Cardiac fibroblast (primary cell): ENCODE measurements around the gene GRIK3.

Experiments used
- DNase-seq, 2 donors: peaks; one replicate each; pipeline versions ENCODE4 v3.0.0 to v3.0.0-alpha.2; 2010; ENCODE audit warnings: low read depth in 2 of 2
- H3K4me3 ChIP-seq, 2 donors: replicated peaks in 1 of 2; 1 replicate in 1 of 2; 2 replicates in 1 of 2; pipeline ENCODE4 v1.5.1; 2011; ENCODE audit warnings: low read depth in 2 of 2, low read length in 2 of 2, mild to moderate bottlenecking in 2 of 2, moderate library complexity in 1 of 2
- TF ChIP-seq, protein P1 (sequence below): IDR thresholded peaks from one replicate; pipeline ENCODE4 v1.5.1; 2011; ENCODE audit warnings: low read depth, mild to moderate bottlenecking, low read length, inconsistent platforms

GRIK3 gene

GRCh38 chr1:36807262-36807661 lies 227.1 kb downstream of the GRIK3 start:
- no peak for DNase-seq
- TF ChIP-seq, protein P1, sequence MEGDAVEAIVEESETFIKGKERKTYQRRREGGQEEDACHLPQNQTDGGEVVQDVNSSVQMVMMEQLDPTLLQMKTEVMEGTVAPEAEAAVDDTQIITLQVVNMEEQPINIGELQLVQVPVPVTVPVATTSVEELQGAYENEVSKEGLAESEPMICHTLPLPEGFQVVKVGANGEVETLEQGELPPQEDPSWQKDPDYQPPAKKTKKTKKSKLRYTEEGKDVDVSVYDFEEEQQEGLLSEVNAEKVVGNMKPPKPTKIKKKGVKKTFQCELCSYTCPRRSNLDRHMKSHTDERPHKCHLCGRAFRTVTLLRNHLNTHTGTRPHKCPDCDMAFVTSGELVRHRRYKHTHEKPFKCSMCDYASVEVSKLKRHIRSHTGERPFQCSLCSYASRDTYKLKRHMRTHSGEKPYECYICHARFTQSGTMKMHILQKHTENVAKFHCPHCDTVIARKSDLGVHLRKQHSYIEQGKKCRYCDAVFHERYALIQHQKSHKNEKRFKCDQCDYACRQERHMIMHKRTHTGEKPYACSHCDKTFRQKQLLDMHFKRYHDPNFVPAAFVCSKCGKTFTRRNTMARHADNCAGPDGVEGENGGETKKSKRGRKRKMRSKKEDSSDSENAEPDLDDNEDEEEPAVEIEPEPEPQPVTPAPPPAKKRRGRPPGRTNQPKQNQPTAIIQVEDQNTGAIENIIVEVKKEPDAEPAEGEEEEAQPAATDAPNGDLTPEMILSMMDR = no peak
- no peak overlapping the region for H3K4me3 ChIP-seq

- DNase-seq = no peak
- TF ChIP-seq, protein P1 = no peak
- no peak overlapping the region for H3K4me3 ChIP-seq
These were observed 228.2 kb downstream of the GRIK3 start for GRCh38 chr1:36805979-36806640.

GRCh38 chr1:36804669-36805314 lies 229.5 kb downstream of the GRIK3 start:
- TF ChIP-seq, protein P1 = no peak
- H3K4me3 ChIP-seq = no peak overlapping the region
- no peak for DNase-seq

GRCh38 chr1:36803868-36804570 lies 230.3 kb downstream of the GRIK3 start:
- TF ChIP-seq, protein P1 = no peak
- no peak for DNase-seq
- H3K4me3 ChIP-seq = no peak overlapping the region

GRCh38 chr1:36802018-36802417 lies 232.3 kb downstream of the GRIK3 start:
- TF ChIP-seq, protein P1 = no peak
- DNase-seq = no peak
- no peak overlapping the region for H3K4me3 ChIP-seq

DNA sequence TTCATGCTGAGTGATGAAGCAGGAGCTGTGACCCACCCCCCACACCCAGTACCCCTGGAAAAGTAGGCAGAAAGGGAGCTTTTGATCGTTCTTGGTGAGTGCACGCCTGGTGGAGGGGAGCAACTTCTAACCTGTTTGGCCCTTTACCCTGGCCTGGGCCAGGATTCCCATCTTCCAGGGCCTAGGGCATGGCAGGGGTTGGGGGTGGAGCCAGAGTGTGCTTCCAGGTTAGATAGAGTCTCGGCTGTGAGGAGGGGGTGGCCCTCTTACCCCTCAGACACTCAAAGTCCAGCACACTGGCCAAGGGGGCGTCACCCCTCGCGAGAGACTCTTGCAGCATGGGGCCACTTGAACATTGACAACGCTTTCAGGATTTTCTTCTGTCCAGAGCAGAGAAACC lies 236.6 kb downstream of the GRIK3 start:
- H3K4me3 ChIP-seq = no peak overlapping the region
- no peak for DNase-seq
- TF ChIP-seq, protein P1 = no peak
